Right lobe of liver (tissue), 4 donors: Measurements from ENCODE around the gene PCNX2.

ENCODE experiments used
- POLR2A ChIP-seq: fragments of 450-650 bp; IDR thresholded peaks from one replicate; pipeline ENCODE4 v1.6.1; 2017; ENCODE audit warnings: antibody characterized with exemption, mild to moderate bottlenecking
- TF ChIP-seq, protein P1 (sequence below), 4 donors: fragments of 200-600 bp in 3 of 4; fragments of 450-650 bp in 1 of 4; IDR thresholded peaks; one replicate each; pipeline versions ENCODE4 v1.5.1 to v1.8.0; 2016 to 2022; ENCODE audit warnings: antibody characterized with exemption in 4 of 4, mild to moderate bottlenecking in 2 of 4
- donor health status: DM: no; HTN: no; CAD: no.
- donor health status: DM: no; HTN: no; CAD: no.
- donor health status: DM: no; HTN: yes; CAD: no.

- TF ChIP-seq, protein P1, sequence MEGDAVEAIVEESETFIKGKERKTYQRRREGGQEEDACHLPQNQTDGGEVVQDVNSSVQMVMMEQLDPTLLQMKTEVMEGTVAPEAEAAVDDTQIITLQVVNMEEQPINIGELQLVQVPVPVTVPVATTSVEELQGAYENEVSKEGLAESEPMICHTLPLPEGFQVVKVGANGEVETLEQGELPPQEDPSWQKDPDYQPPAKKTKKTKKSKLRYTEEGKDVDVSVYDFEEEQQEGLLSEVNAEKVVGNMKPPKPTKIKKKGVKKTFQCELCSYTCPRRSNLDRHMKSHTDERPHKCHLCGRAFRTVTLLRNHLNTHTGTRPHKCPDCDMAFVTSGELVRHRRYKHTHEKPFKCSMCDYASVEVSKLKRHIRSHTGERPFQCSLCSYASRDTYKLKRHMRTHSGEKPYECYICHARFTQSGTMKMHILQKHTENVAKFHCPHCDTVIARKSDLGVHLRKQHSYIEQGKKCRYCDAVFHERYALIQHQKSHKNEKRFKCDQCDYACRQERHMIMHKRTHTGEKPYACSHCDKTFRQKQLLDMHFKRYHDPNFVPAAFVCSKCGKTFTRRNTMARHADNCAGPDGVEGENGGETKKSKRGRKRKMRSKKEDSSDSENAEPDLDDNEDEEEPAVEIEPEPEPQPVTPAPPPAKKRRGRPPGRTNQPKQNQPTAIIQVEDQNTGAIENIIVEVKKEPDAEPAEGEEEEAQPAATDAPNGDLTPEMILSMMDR (IDR thresholded peaks at IDR 0.05): no peak
- no peak for TF ChIP-seq POLR2A
Observed at GRCh38 chr1:233337505-233337904, 42.0 kb upstream of the PCNX2 start.
